ENCODE measurements around the gene FREM3.

The FREM3 gene

GRCh38 chr4:143597276-143597675, 103.2 kb downstream of the FREM3 start:
- Histone ChIP-seq H3K36me3 (no peaks in the 10 kb centered on the region), H3K27me3 (ENCODE audit: insufficient read depth, low read depth, severe bottlenecking) (no peaks in the 10 kb centered on the region), H3K4me3 (ENCODE audit: low read depth, low read length) (no peak overlapping the region), H3K9me3 (ENCODE audit: severe bottlenecking) (peaks cover 6% of the 10 kb centered on the region), H3K27ac (no peak overlapping the region)
- no peak for TF ChIP-seq CTCF (IDR thresholded peaks at IDR 0.05; ENCODE audit: low read depth, low read length)
- DNase-seq = no peak

GRCh38 chr4:143587703-143588102, 112.8 kb downstream of the FREM3 start:
- H3K9me3 ChIP-seq (ENCODE audit: severe bottlenecking) = peaks cover 3% of the 10 kb centered on the region
- no peaks in the 10 kb centered on the region for H3K36me3 ChIP-seq
- no peak overlapping the region for H3K4me3 ChIP-seq (ENCODE audit: low read depth, low read length)
- no peaks in the 10 kb centered on the region for H3K27me3 ChIP-seq (ENCODE audit: insufficient read depth, low read depth, severe bottlenecking)
- peak; percentile 48 for DNase-seq
- peak; percentile 68 for TF ChIP-seq CTCF (IDR thresholded peaks at IDR 0.05; ENCODE audit: low read depth, low read length)
- H3K27ac ChIP-seq = no peak overlapping the region

- no peaks in the 10 kb centered on the region for H3K27me3 ChIP-seq (ENCODE audit: insufficient read depth, low read depth, severe bottlenecking)
- no peaks in the 10 kb centered on the region for H3K36me3 ChIP-seq
- DNase-seq = no peak
- peaks cover 3% of the 10 kb centered on the region for H3K9me3 ChIP-seq (ENCODE audit: severe bottlenecking)
- no peak overlapping the region for H3K4me3 ChIP-seq (ENCODE audit: low read depth, low read length)
- H3K27ac ChIP-seq = no peak overlapping the region
- TF ChIP-seq CTCF (IDR thresholded peaks at IDR 0.05; ENCODE audit: low read depth, low read length) = no peak
Measured at GRCh38 chr4:143586080-143586479, 114.4 kb downstream of the FREM3 start.

GRCh38 chr4:143585548-143585947, 114.9 kb downstream of the FREM3 start:
- Histone ChIP-seq H3K9me3 (ENCODE audit: severe bottlenecking) (peaks cover 3% of the 10 kb centered on the region), H3K27ac (no peak overlapping the region), H3K36me3 (no peaks in the 10 kb centered on the region), H3K4me3 (ENCODE audit: low read depth, low read length) (no peak overlapping the region), H3K27me3 (ENCODE audit: insufficient read depth, low read depth, severe bottlenecking) (no peaks in the 10 kb centered on the region)
- TF ChIP-seq CTCF (IDR thresholded peaks at IDR 0.05; ENCODE audit: low read depth, low read length) = no peak
- DNase-seq = no peak

GRCh38 chr4:143581331-143581946, 119.0 kb downstream of the FREM3 start:
- H3K27ac ChIP-seq = no peak overlapping the region; the same call in 1 of the 2 replicates
- no peak overlapping the region for H3K4me3 ChIP-seq (ENCODE audit: low read depth, low read length)
- no peaks in the 10 kb centered on the region; the same call in 1 of the 2 replicates for H3K36me3 ChIP-seq
- DNase-seq = peak; percentile 68
- peaks cover 3% of the 10 kb centered on the region for H3K9me3 ChIP-seq (ENCODE audit: severe bottlenecking)
- H3K27me3 ChIP-seq (ENCODE audit: insufficient read depth, low read depth, severe bottlenecking) = no peaks in the 10 kb centered on the region
- peak; percentile 62 for TF ChIP-seq CTCF (IDR thresholded peaks at IDR 0.05; ENCODE audit: low read depth, low read length)

- no peaks in the 10 kb centered on the region; the same call in 1 of the 2 replicates for H3K36me3 ChIP-seq
- no peak for TF ChIP-seq CTCF (IDR thresholded peaks at IDR 0.05; ENCODE audit: low read depth, low read length)
Measured at GRCh38 chr4:143575331-143575730, 125.1 kb downstream of the FREM3 start.

More at GRCh38 chr4:143575331-143575730, 125.1 kb downstream of the FREM3 start:
- Histone ChIP-seq H3K4me3 (ENCODE audit: low read depth, low read length) (no peak overlapping the region), H3K27ac (no peak overlapping the region), H3K27me3 (ENCODE audit: insufficient read depth, low read depth, severe bottlenecking) (no peaks in the 10 kb centered on the region), H3K9me3 (ENCODE audit: severe bottlenecking) (no peaks in the 10 kb centered on the region)
- DNase-seq = no peak
